Measurements from ENCODE around the gene SMARCB1. TPM values are rescaled to one million over a fixed set of nuclear protein-coding genes. Genes with fewer than 3 reads are reported as not detected.

The SMARCB1 gene
- total and polyA plus RNA-seq, 2 of the 4 experiments (the other 2 are of a cell fraction) = 110 to 159 TPM

DNA sequence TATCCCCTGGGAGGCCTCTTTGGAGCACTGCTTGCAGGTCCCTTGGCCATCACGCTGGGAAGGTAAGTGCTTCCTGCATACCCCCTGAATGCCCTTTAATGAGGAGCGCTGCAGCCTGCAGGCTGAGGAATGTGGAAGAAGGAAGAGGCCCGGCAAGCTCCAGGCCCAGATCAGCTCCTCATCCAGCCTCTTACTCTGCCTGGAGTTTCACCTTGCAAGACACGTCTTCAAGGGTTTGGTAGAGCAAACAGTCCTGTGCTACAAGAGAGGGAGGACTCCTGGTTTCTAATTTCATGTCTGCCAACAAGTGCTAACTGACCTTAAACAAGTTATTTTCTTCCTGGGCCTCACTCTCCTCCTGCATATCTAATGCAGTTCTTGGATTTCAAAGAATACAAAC lies 81.8 kb downstream of the SMARCB1 start:
- Histone ChIP-seq H3K4me2 (ENCODE audit: low read depth, low read length) (no peak overlapping the region), H2AK5ac (ENCODE audit: low read depth, low read length) (no peak overlapping the region), H3K9ac (ENCODE audit: low read depth, low read length) (no peak overlapping the region), H3K4me1 (ENCODE audit: control insufficient read depth, insufficient read depth, low read length) (no peaks in the 10 kb centered on the region), H2BK5ac (ENCODE audit: low read depth, low read length, poor library complexity, severe bottlenecking) (no peak overlapping the region), H4K5ac (ENCODE audit: low read depth, low read length) (no peak overlapping the region), H3K4me3 (ENCODE audit: insufficient read depth, low read depth, low read length) (no peak overlapping the region), H3K79me1 (ENCODE audit: low read depth in 1 of 2, low read length in 2 of 2) (no peaks in the 10 kb centered on the region), H3K27ac (ENCODE audit: insufficient read depth, low read length) (no peak overlapping the region), H3K9me3 (ENCODE audit: control insufficient read depth, insufficient read depth, low read length) (no peaks in the 10 kb centered on the region), H3K23ac (ENCODE audit: low read depth, low read length) (no peak overlapping the region), H3K27me3 (ENCODE audit: control insufficient read depth, insufficient read depth, low read length) (no peaks in the 10 kb centered on the region), H3K56ac (ENCODE audit: extremely low read depth, insufficient read depth, low read length) (no peak overlapping the region), H2AFZ (replicated peaks; ENCODE audit: low read length, poor library complexity) (no peak overlapping the region), H3K36me3 (ENCODE audit: control insufficient read depth, insufficient read depth, low read length) (peaks cover 10% of the 10 kb centered on the region), H3K9me1 (ENCODE audit: insufficient read depth, low read length) (no peaks in the 10 kb centered on the region; the same call in 1 of the 2 replicates), H4K8ac (ENCODE audit: low read depth in 2 of 2, low read length in 2 of 2) (no peak overlapping the region), H4K91ac (ENCODE audit: insufficient read depth, low read depth, low read length) (no peak overlapping the region), H2BK120ac (ENCODE audit: low read depth, low read length) (no peak overlapping the region), H3K4ac (ENCODE audit: low read depth, low read length) (no peak overlapping the region), H3K14ac (replicated peaks; ENCODE audit: low read depth, low read length) (no peak overlapping the region), H2BK20ac (ENCODE audit: low read depth, low read length) (no peak overlapping the region), H3K18ac (ENCODE audit: low read depth, low read length) (no peak overlapping the region), H4K20me1 (ENCODE audit: insufficient read depth, low read length) (no peaks in the 10 kb centered on the region), H2BK15ac (ENCODE audit: low read depth, low read length) (no peak overlapping the region), H2AK9ac (replicated peaks; ENCODE audit: low read depth, low read length, poor library complexity) (no peak overlapping the region)
- DNase-seq (no peak), ATAC-seq (ENCODE audit: low read depth) (no peak)
- intact Hi-C loops (cut with micrococcal nuclease) = loop anchor here (10.0 kb wide), 1 partner anchor 86 kb away; no protein-coding TSS in a partner anchor
- CTCF ChIA-PET = no interaction called here
- dilution Hi-C loops (cut with HindIII; ENCODE audit: low sequenced_read_pairs, unreplicated experiment) = no loop called here
- POLR2A ChIA-PET (ENCODE audit: unreplicated experiment) = no interaction called here
- WGBS, 2 experiments (ENCODE audit: extremely low coverage in 2 of 2, insufficient read length in 1 of 2) = no CpG with 5 or more reads among the region's 4 CpGs
- in situ Hi-C loops (cut with MboI; ENCODE audit: low sequenced_read_pairs) = no loop called here
- no TSS peak for BruUV-seq (replicated peaks)
- TF ChIP-seq BHLHE40 (IDR thresholded peaks at IDR 0.05; ENCODE audit: low read depth, low read length) (no peak), CEBPB (IDR thresholded peaks at IDR 0.05; ENCODE audit: low read depth, low read length) (no peak), RCOR1 (IDR thresholded peaks at IDR 0.05; ENCODE audit: insufficient replicate concordance, low read length) (no peak), CHD1 (IDR thresholded peaks at IDR 0.05; ENCODE audit: low read depth, low read length) (no peak), SMC3 (IDR thresholded peaks at IDR 0.05; ENCODE audit: low read depth, low read length) (no peak), NFE2L2 (IDR thresholded peaks at IDR 0.05; ENCODE audit: low read depth, low read length) (no peak), POLR2A (IDR thresholded peaks at IDR 0.05; ENCODE audit: low read depth, low read length) (no peak), MAZ (IDR thresholded peaks at IDR 0.05; ENCODE audit: borderline replicate concordance, low read depth, low read length) (no peak), RAD21 (IDR thresholded peaks at IDR 0.05; ENCODE audit: low read length) (no peak), MAFK (IDR thresholded peaks at IDR 0.05; ENCODE audit: low read depth, low read length) (no peak), RFX5 (IDR thresholded peaks at IDR 0.05; ENCODE audit: low read depth, low read length) (no peak), CTCF (conservative IDR thresholded peaks at IDR 0.05; ENCODE audit: low read depth, low read length) (no peak)
- TF ChIP-seq, protein P1, sequence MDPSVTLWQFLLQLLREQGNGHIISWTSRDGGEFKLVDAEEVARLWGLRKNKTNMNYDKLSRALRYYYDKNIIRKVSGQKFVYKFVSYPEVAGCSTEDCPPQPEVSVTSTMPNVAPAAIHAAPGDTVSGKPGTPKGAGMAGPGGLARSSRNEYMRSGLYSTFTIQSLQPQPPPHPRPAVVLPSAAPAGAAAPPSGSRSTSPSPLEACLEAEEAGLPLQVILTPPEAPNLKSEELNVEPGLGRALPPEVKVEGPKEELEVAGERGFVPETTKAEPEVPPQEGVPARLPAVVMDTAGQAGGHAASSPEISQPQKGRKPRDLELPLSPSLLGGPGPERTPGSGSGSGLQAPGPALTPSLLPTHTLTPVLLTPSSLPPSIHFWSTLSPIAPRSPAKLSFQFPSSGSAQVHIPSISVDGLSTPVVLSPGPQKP (IDR thresholded peaks at IDR 0.05; ENCODE audit: borderline replicate concordance, low read depth, low read length) = no peak
